H9 (cell line): ENCODE measurements around the gene ASPA. TPM values are rescaled to one million over a fixed set of nuclear protein-coding genes. Genes with fewer than 3 reads are reported as not detected.

ENCODE experiments used
- DNase-seq: peaks from one replicate; pipeline ENCODE4 v3.0.0-alpha.2; 2017
- H2AFZ ChIP-seq: one replicate; pipeline ENCODE4 v1.6.1; 2013; ENCODE audit warnings: mild to moderate bottlenecking, low read length, control low read depth, moderate library complexity
- H2AK5ac ChIP-seq: 2 replicates; pipeline ENCODE4 v1.6.1; 2013; ENCODE audit warnings: low read length, control low read depth, mixed read lengths; ENCODE audit not compliant: insufficient read length
- H2BK120ac ChIP-seq: one replicate; pipeline ENCODE4 v1.6.1; 2013; ENCODE audit warnings: low read depth, mild to moderate bottlenecking, low read length, control low read depth, inconsistent platforms; ENCODE audit not compliant: poor library complexity, severe bottlenecking
- H2BK12ac ChIP-seq: 2 replicates; pipeline ENCODE4 v1.6.1; 2013; ENCODE audit warnings: low read length, control low read depth, mixed read lengths, low read depth; ENCODE audit not compliant: insufficient read length
- H2BK15ac ChIP-seq: 2 replicates; pipeline ENCODE4 v1.6.1; 2013; ENCODE audit warnings: low read depth, low read length, control low read depth
- H2BK20ac ChIP-seq: one replicate; pipeline ENCODE4 v1.6.1; 2013; ENCODE audit warnings: low read depth, mild to moderate bottlenecking, low read length, control low read depth, inconsistent platforms; ENCODE audit not compliant: poor library complexity, severe bottlenecking
- H2BK5ac ChIP-seq: 2 replicates; pipeline ENCODE4 v1.6.1; 2013; ENCODE audit warnings: low read length, control low read depth, mixed read lengths; ENCODE audit not compliant: insufficient read length
- H3K14ac ChIP-seq: 2 replicates; pipeline ENCODE4 v1.6.1; 2013; ENCODE audit warnings: low read length, control low read depth; ENCODE audit not compliant: insufficient read depth
- H3K18ac ChIP-seq: 2 replicates; pipeline ENCODE4 v1.6.1; 2013; ENCODE audit warnings: low read depth, mild to moderate bottlenecking, mixed read lengths, low read length, control low read depth; ENCODE audit not compliant: insufficient read length
- H3K23ac ChIP-seq: 2 replicates; pipeline ENCODE4 v1.6.1; 2013; ENCODE audit warnings: low read length, control low read depth, mixed read lengths, low read depth; ENCODE audit not compliant: insufficient read length
- H3K23me2 ChIP-seq: 2 replicates; pipeline ENCODE4 v1.6.1; 2013; ENCODE audit warnings: low read depth, mild to moderate bottlenecking, mixed read lengths, low read length, control low read depth; ENCODE audit not compliant: insufficient read length, poor library complexity, severe bottlenecking
- H3K27ac ChIP-seq: 2 replicates; pipeline ENCODE4 v1.5.1; 2013; ENCODE audit warnings: low read length, control low read depth, mixed read lengths, low read depth; ENCODE audit not compliant: insufficient read length
- H3K27me3 ChIP-seq: 2 replicates; pipeline ENCODE4 v1.6.1; 2013; ENCODE audit warnings: low read length, control low read depth, inconsistent platforms; ENCODE audit not compliant: insufficient read depth
- H3K4ac ChIP-seq: 2 replicates; pipeline ENCODE4 v1.6.1; 2013; ENCODE audit warnings: low read depth, mild to moderate bottlenecking, control low read depth, inconsistent platforms, low read length, moderate library complexity
- H3K4me1 ChIP-seq: 2 replicates; pipeline ENCODE4 v1.6.1; 2013; ENCODE audit warnings: low read length, control low read depth, inconsistent platforms; ENCODE audit not compliant: insufficient read depth
- H3K4me2 ChIP-seq: 2 replicates; pipeline ENCODE4 v1.6.1; 2013; ENCODE audit warnings: low read length, control low read depth, mixed read lengths; ENCODE audit not compliant: insufficient read length, insufficient read depth
- H3K56ac ChIP-seq: 2 replicates; pipeline ENCODE4 v1.6.1; 2013; ENCODE audit warnings: low read depth, mild to moderate bottlenecking, mixed read lengths, low read length, control low read depth; ENCODE audit not compliant: insufficient read length
- H3K79me1 ChIP-seq: 2 replicates; pipeline ENCODE4 v1.6.1; 2013; ENCODE audit warnings: low read depth, mild to moderate bottlenecking, moderate library complexity, low read length, control low read depth, inconsistent platforms; ENCODE audit not compliant: insufficient read depth, poor library complexity, severe bottlenecking
- H3K79me2 ChIP-seq: 2 replicates; pipeline ENCODE4 v1.6.1; 2013; ENCODE audit warnings: low read length, control low read depth, inconsistent platforms; ENCODE audit not compliant: insufficient read depth
- H3K9ac ChIP-seq: 2 replicates; pipeline ENCODE4 v1.6.1; 2013; ENCODE audit warnings: low read length, control low read depth, mixed read lengths; ENCODE audit not compliant: insufficient read length; ENCODE audit errors: extremely low read depth
- H3K9me3 ChIP-seq: one replicate; pipeline ENCODE4 v1.6.1; 2013; ENCODE audit warnings: low read depth, low read length, inconsistent platforms; ENCODE audit not compliant: control insufficient read depth
- H3T11ph ChIP-seq: one replicate; pipeline ENCODE4 v1.6.1; 2013; ENCODE audit warnings: mild to moderate bottlenecking, low read length, control low read depth, inconsistent platforms
- H4K20me1 ChIP-seq: one replicate; pipeline ENCODE4 v1.6.1; 2013; ENCODE audit not compliant: control insufficient read depth, insufficient read length, insufficient read depth
- H4K5ac ChIP-seq: 2 replicates; pipeline ENCODE4 v1.6.1; 2013; ENCODE audit warnings: low read depth, mild to moderate bottlenecking, mixed read lengths, low read length, control low read depth; ENCODE audit not compliant: insufficient read length
- H4K8ac ChIP-seq: replicated peaks from 2 replicates; pipeline ENCODE4 v1.6.1; 2013; ENCODE audit warnings: low read length, control low read depth, mixed read lengths, low read depth; ENCODE audit not compliant: insufficient read length
- H4K91ac ChIP-seq: 2 replicates; pipeline ENCODE4 v1.6.1; 2013; ENCODE audit warnings: low read depth, mild to moderate bottlenecking, moderate library complexity, mixed read lengths, low read length, control low read depth; ENCODE audit not compliant: insufficient read length
- H3K27ac Mint-ChIP-seq, 3 experiments: 2 replicates in 2 of 3; 3 replicates in 1 of 3; pipeline ENCODE4 v1.8.0; 2020 to 2021; ENCODE audit warnings: mixed read lengths in 3 of 3, mild to moderate bottlenecking in 1 of 3, moderate library complexity in 1 of 3
- H3K27me3 Mint-ChIP-seq: 2 replicates; pipeline ENCODE4 v1.8.0; 2021; ENCODE audit warnings: low read depth, mild to moderate bottlenecking, moderate library complexity, mixed read lengths
- H3K36me3 Mint-ChIP-seq, 3 experiments: 2 replicates in 2 of 3; 3 replicates in 1 of 3; pipeline ENCODE4 v1.8.0; 2020 to 2021; ENCODE audit warnings: low read depth in 3 of 3, mixed read lengths in 3 of 3; ENCODE audit not compliant: insufficient read depth in 1 of 3
- H3K4me1 Mint-ChIP-seq, 2 experiments: 2 replicates each; pipeline ENCODE4 v1.8.0; 2020; ENCODE audit warnings: mixed read lengths in 2 of 2
- H3K4me3 Mint-ChIP-seq, 2 experiments: 2 replicates in 1 of 2; 3 replicates in 1 of 2; pipeline ENCODE4 v1.8.0; 2020 to 2021; ENCODE audit warnings: mild to moderate bottlenecking in 2 of 2, mixed read lengths in 2 of 2, moderate library complexity in 1 of 2
- H3K9me3 Mint-ChIP-seq, 2 experiments: 2 replicates in 1 of 2; 3 replicates in 1 of 2; pipeline ENCODE4 v1.8.0; 2020; ENCODE audit warnings: mild to moderate bottlenecking in 2 of 2, mixed read lengths in 2 of 2, moderate library complexity in 1 of 2
- WGBS: extraction: QIAGEN DNeasy Blood & Tissue Kit; methylation state at CpG from one replicate; pipeline ENCODE4 v1.1.7; 2013; ENCODE audit warnings: missing lambda C conversion rate, low lambda C conversion rate, mixed read lengths; ENCODE audit not compliant: insufficient read length; ENCODE audit errors: extremely low coverage; 5-methylcytosine and 5-hydroxymethylcytosine counted together
- total RNA-seq: library from RNA; stranded (reverse); gene quantifications from 2 replicates; pipeline ENCODE4 v1.2.1, GENCODE V29; 2021
- TF ChIP-seq, protein P1 (sequence below): fragments of 200-600 bp; sonication (generic); conservative IDR thresholded peaks from 3 replicates; pipeline ENCODE4 v1.8.0; 2021; ENCODE audit warnings: antibody characterized with exemption, mild to moderate bottlenecking

ASPA gene
- total RNA-seq, 1 experiment from 2014 or later: not detected

DNA sequence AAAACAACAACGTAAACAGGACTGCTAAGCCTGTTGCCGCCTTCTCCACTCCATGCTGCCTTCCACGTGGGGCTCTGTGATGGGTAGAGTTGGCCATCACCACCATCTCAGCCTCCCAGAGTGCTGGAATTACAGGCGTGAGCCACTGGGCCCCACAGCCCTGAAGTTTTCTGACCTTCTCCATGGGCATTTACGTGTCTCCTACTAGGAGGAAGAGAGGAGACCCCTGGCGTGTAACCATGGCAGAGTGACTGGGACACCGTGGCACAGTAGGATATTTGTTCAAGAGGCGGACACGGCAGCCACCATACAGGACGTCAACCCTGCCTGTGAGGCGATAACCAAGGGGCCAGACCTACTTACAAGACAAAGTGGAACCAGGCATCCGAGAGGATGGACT is 50.7 kb downstream of the ASPA start:
- H2BK20ac ChIP-seq: no peak overlapping the region
- H3K18ac ChIP-seq: no peak overlapping the region
- H2BK12ac ChIP-seq: no peak overlapping the region
- DNase-seq: no peak
- WGBS: no CpG with 5 or more reads among the region's 12 CpGs
- TF ChIP-seq, protein P1, sequence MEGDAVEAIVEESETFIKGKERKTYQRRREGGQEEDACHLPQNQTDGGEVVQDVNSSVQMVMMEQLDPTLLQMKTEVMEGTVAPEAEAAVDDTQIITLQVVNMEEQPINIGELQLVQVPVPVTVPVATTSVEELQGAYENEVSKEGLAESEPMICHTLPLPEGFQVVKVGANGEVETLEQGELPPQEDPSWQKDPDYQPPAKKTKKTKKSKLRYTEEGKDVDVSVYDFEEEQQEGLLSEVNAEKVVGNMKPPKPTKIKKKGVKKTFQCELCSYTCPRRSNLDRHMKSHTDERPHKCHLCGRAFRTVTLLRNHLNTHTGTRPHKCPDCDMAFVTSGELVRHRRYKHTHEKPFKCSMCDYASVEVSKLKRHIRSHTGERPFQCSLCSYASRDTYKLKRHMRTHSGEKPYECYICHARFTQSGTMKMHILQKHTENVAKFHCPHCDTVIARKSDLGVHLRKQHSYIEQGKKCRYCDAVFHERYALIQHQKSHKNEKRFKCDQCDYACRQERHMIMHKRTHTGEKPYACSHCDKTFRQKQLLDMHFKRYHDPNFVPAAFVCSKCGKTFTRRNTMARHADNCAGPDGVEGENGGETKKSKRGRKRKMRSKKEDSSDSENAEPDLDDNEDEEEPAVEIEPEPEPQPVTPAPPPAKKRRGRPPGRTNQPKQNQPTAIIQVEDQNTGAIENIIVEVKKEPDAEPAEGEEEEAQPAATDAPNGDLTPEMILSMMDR: no peak
- no peaks in the 10 kb centered on the region for H3K27me3 ChIP-seq
- H3K79me2 ChIP-seq: no peaks in the 10 kb centered on the region
- H3K79me1 ChIP-seq: no peaks in the 10 kb centered on the region
- H2BK5ac ChIP-seq: no peak overlapping the region
- no peak overlapping the region for H3K56ac ChIP-seq
- Mint-ChIP-seq H3K4me1 (peaks cover 11 to 26% of the 10 kb centered on the region in 2 experiments), H3K36me3 (no peaks in the 10 kb centered on the region), H3K4me3 (no peak overlapping the region), H3K27me3 (no peaks in the 10 kb centered on the region), H3K9me3 (no peaks in the 10 kb centered on the region), H3K27ac (peak overlapping the region in 1 of 3 experiments; percentile 32; a peak in 1 of 7 replicates)
- H3K14ac ChIP-seq: no peak overlapping the region
- no peak overlapping the region for H2BK15ac ChIP-seq
- H3K23me2 ChIP-seq: no peaks in the 10 kb centered on the region
- no peak overlapping the region for H3K27ac ChIP-seq
- H3K4me2 ChIP-seq: no peak overlapping the region
- no peaks in the 10 kb centered on the region for H4K20me1 ChIP-seq
- no peak overlapping the region for H2AK5ac ChIP-seq
- no peaks in the 10 kb centered on the region for H3K4me1 ChIP-seq
- no peak overlapping the region for H4K8ac ChIP-seq
- H2BK120ac ChIP-seq: no peak overlapping the region
- H4K91ac ChIP-seq: no peak overlapping the region
- H3K23ac ChIP-seq: no peak overlapping the region
- no peak overlapping the region for H4K5ac ChIP-seq
- no peaks in the 10 kb centered on the region for H3K9me3 ChIP-seq
- no peak overlapping the region for H3K9ac ChIP-seq
- H3T11ph ChIP-seq: no peak overlapping the region
- H3K4ac ChIP-seq: no peak overlapping the region
- no peak overlapping the region for H2AFZ ChIP-seq
